Bronchial epithelial cell (primary cell): ENCODE data around the gene RAI2. TPM values are rescaled to one million over a fixed set of nuclear protein-coding genes. Genes with fewer than 3 reads are reported as not detected.

ENCODE experiments used
- DNase-seq: peaks from one replicate; pipeline ENCODE4 v3.0.0-alpha.2; 2010; ENCODE audit warnings: low read depth
- FAIRE-seq: peaks from 2 replicates; lab custom pipeline; 2011; peaks lifted over from hg19 to GRCh38; lab: Jason Lieb, UNC
- H3K27me3 ChIP-seq: 2 replicates; pipeline ENCODE4 v1.5.1; 2011; ENCODE audit warnings: low read length; ENCODE audit not compliant: control insufficient read depth, insufficient read depth
- H3K36me3 ChIP-seq: 2 replicates; pipeline ENCODE4 v1.5.1; 2011; ENCODE audit warnings: low read length; ENCODE audit not compliant: control insufficient read depth, insufficient read depth
- H3K4me3 ChIP-seq: 2 replicates; pipeline ENCODE4 v1.5.1; 2011; ENCODE audit warnings: mild to moderate bottlenecking, low read depth, low read length, control low read depth
- total RNA-seq: library from RNA; depleted of rRNA; stranded (reverse); fragments of >200 nt; gene quantifications from 2 replicates; pipeline ENCODE4 v1.2.1, GENCODE V29; 2014
- TF ChIP-seq, protein P1 (sequence below): IDR thresholded peaks from 2 replicates; pipeline ENCODE4 v1.5.1; 2011; ENCODE audit warnings: mild to moderate bottlenecking, moderate library complexity, low read length, control low read depth, inconsistent platforms; ENCODE audit not compliant: insufficient read depth, severe bottlenecking

The RAI2 gene
- total RNA-seq, 1 donor from 2014 or later = not detected

DNA sequence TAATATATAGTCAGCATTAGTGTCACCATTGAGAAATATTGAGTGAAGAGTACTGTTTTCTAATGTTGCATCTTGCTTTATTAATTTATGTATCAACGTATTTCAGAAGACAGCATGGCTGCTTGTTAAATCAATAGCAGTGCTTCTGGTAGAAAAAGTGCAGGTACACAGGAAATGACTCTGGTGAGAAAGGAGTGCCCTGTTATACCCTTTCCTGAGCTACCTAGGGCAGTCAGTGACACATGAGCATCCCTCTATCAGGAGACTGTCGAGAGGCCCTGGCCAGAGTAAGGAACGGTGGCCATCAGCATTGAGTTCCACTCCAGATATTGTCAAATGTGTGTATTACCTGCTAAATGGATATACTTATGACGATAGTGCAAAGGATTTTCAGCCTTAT, 81.7 kb downstream of the RAI2 start:
- Histone ChIP-seq H3K4me3 (no peak overlapping the region), H3K36me3 (no peaks in the 10 kb centered on the region), H3K27me3 (no peaks in the 10 kb centered on the region)
- peak; percentile 5 for DNase-seq
- FAIRE-seq = peak; percentile 23
- TF ChIP-seq, protein P1, sequence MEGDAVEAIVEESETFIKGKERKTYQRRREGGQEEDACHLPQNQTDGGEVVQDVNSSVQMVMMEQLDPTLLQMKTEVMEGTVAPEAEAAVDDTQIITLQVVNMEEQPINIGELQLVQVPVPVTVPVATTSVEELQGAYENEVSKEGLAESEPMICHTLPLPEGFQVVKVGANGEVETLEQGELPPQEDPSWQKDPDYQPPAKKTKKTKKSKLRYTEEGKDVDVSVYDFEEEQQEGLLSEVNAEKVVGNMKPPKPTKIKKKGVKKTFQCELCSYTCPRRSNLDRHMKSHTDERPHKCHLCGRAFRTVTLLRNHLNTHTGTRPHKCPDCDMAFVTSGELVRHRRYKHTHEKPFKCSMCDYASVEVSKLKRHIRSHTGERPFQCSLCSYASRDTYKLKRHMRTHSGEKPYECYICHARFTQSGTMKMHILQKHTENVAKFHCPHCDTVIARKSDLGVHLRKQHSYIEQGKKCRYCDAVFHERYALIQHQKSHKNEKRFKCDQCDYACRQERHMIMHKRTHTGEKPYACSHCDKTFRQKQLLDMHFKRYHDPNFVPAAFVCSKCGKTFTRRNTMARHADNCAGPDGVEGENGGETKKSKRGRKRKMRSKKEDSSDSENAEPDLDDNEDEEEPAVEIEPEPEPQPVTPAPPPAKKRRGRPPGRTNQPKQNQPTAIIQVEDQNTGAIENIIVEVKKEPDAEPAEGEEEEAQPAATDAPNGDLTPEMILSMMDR = no peak

DNA sequence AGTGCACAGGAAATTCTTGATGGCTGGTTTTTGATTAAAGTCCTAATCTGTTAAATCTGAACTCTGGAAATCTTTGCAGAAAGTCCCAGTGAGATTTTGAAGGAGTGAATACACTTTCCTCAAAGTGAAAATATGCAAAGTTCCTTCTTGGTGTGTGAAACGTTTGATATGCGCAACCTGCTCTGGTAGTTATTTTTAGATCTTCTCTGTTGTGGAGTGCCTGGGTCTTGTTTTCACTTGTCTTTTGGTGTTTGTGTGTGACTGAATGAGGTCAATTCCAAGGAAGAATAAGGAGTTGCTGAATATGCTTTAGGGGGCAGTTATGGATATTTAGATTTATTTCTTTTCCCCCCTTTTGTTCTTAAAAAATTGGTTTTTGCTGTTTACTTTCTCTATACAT, 82.1 kb downstream of the RAI2 start:
- H3K36me3 ChIP-seq = no peaks in the 10 kb centered on the region
- FAIRE-seq (no peak), DNase-seq (peak; percentile 29)
- TF ChIP-seq, protein P1 = no peak
- H3K4me3 ChIP-seq = no peak overlapping the region
- H3K27me3 ChIP-seq = no peaks in the 10 kb centered on the region

DNA sequence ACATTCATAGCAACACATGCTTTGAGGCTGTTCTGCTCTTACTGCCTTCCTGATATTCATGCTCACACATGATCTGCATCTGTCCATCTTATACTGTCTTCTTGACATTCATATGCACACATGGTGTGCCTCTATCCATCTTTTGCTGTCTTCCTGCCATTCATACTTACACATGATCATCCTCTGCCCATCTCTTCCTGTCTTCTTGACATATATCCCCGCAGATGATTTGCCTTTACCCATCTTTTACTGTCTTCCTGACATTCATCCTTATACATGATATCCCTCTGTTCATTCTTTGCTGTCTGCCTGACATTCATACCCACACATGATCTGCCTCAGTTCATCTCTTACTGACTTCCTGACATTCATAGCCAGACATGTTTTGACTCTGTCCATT, 87.0 kb downstream of the RAI2 start:
- Histone ChIP-seq H3K4me3 (no peak overlapping the region), H3K36me3 (no peaks in the 10 kb centered on the region), H3K27me3 (no peaks in the 10 kb centered on the region)
- DNase-seq = no peak
- TF ChIP-seq, protein P1 = no peak
- no peak for FAIRE-seq

- no peaks in the 10 kb centered on the region for H3K36me3 ChIP-seq
- no peak overlapping the region for H3K4me3 ChIP-seq
- FAIRE-seq (no peak), DNase-seq (no peak)
- no peaks in the 10 kb centered on the region for H3K27me3 ChIP-seq
- TF ChIP-seq, protein P1 = no peak
Observed at GRCh38 chrX:17773221-17773876, 87.7 kb downstream of the RAI2 start.

- no peaks in the 10 kb centered on the region for H3K36me3 ChIP-seq
- no peaks in the 10 kb centered on the region for H3K27me3 ChIP-seq
- no peak for DNase-seq
- no peak for FAIRE-seq
- TF ChIP-seq, protein P1 = no peak
- no peak overlapping the region for H3K4me3 ChIP-seq
Observed at GRCh38 chrX:17769701-17770269, 91.3 kb downstream of the RAI2 start.
